ENCODE results near the gene TMPRSS4.

DNA sequence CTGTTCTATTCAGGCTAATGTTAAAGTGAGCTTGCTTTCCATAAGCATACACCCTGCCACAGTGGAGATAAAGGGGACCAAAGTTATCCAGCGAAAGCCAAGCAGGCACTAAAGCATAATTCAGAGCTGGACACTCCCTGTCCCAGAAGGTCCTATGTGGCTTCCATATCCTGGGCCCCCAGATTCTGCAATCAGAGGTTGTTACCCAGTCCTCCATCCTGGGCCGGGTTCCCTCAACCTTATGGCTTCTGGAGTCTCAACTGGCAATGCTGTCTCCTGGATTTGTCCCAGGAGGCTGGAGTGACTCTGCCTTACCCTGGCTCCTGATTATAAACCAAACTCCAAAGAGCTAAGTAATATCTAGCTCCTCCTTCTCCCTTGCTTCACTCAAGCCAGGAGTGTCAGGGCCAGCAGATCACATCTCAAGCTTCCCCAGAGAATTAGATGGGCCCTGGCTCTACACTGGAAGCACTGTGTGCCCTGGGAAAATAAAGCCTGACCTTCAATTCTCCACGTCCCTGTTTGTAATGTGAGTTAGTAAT is 23.9 kb downstream of the TMPRSS4 start:
- TF ChIP-seq, protein P1, sequence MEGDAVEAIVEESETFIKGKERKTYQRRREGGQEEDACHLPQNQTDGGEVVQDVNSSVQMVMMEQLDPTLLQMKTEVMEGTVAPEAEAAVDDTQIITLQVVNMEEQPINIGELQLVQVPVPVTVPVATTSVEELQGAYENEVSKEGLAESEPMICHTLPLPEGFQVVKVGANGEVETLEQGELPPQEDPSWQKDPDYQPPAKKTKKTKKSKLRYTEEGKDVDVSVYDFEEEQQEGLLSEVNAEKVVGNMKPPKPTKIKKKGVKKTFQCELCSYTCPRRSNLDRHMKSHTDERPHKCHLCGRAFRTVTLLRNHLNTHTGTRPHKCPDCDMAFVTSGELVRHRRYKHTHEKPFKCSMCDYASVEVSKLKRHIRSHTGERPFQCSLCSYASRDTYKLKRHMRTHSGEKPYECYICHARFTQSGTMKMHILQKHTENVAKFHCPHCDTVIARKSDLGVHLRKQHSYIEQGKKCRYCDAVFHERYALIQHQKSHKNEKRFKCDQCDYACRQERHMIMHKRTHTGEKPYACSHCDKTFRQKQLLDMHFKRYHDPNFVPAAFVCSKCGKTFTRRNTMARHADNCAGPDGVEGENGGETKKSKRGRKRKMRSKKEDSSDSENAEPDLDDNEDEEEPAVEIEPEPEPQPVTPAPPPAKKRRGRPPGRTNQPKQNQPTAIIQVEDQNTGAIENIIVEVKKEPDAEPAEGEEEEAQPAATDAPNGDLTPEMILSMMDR (IDR thresholded peaks at IDR 0.05; ENCODE audit: low read depth, low read length, missing input control), result no peak
- TF ChIP-seq, protein P2, sequence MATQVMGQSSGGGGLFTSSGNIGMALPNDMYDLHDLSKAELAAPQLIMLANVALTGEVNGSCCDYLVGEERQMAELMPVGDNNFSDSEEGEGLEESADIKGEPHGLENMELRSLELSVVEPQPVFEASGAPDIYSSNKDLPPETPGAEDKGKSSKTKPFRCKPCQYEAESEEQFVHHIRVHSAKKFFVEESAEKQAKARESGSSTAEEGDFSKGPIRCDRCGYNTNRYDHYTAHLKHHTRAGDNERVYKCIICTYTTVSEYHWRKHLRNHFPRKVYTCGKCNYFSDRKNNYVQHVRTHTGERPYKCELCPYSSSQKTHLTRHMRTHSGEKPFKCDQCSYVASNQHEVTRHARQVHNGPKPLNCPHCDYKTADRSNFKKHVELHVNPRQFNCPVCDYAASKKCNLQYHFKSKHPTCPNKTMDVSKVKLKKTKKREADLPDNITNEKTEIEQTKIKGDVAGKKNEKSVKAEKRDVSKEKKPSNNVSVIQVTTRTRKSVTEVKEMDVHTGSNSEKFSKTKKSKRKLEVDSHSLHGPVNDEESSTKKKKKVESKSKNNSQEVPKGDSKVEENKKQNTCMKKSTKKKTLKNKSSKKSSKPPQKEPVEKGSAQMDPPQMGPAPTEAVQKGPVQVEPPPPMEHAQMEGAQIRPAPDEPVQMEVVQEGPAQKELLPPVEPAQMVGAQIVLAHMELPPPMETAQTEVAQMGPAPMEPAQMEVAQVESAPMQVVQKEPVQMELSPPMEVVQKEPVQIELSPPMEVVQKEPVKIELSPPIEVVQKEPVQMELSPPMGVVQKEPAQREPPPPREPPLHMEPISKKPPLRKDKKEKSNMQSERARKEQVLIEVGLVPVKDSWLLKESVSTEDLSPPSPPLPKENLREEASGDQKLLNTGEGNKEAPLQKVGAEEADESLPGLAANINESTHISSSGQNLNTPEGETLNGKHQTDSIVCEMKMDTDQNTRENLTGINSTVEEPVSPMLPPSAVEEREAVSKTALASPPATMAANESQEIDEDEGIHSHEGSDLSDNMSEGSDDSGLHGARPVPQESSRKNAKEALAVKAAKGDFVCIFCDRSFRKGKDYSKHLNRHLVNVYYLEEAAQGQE (IDR thresholded peaks at IDR 0.05), result no peak
- no peak for TF ChIP-seq TAF1 (conservative IDR thresholded peaks at IDR 0.05)
